ENCODE results near the gene BCAS3. TPM values are rescaled to one million over a fixed set of nuclear protein-coding genes. Genes with fewer than 3 reads are reported as not detected.

BCAS3 gene
- total RNA-seq, 1 donor from 2014 or later = 14.5 TPM

GRCh38 chr17:61178284-61178683 lies 500.6 kb downstream of the BCAS3 start:
- Histone ChIP-seq H3K9me3 (ENCODE audit: insufficient read depth, low read depth, low read length) (no peaks in the 10 kb centered on the region), H2AFZ (ENCODE audit: low read depth, low read length) (no peak overlapping the region), H3K79me2 (ENCODE audit: insufficient read depth, low read length) (no peaks in the 10 kb centered on the region), H3K4me2 (ENCODE audit: low read length) (no peak overlapping the region), H3K4me1 (ENCODE audit: insufficient read depth, low read length) (no peaks in the 10 kb centered on the region), H3K36me3 (ENCODE audit: insufficient read depth, low read length) (no peaks in the 10 kb centered on the region), H3K9ac (ENCODE audit: low read length) (no peak overlapping the region), H3K27ac (ENCODE audit: low read depth, low read length) (no peak overlapping the region), H4K20me1 (ENCODE audit: insufficient read depth, low read length) (no peaks in the 10 kb centered on the region), H3K4me3 (ENCODE audit: insufficient read depth, low read depth, low read length) (no peak overlapping the region), H3K27me3 (ENCODE audit: insufficient read depth, low read length) (no peaks in the 10 kb centered on the region)
- Mint-ChIP-seq H3K36me3 (ENCODE audit: low read depth, unreplicated experiment) (no peaks in the 10 kb centered on the region), H3K27me3 (ENCODE audit: low read depth, unreplicated experiment) (no peaks in the 10 kb centered on the region), H3K4me1 (ENCODE audit: low read depth, unreplicated experiment) (peaks cover 3% of the 10 kb centered on the region), H3K27ac (ENCODE audit: unreplicated experiment) (no peak overlapping the region), H3K4me3 (ENCODE audit: unreplicated experiment) (no peak overlapping the region), H3K9me3 (ENCODE audit: unreplicated experiment) (no peaks in the 10 kb centered on the region)
- TF ChIP-seq EZH2 (IDR thresholded peaks at IDR 0.05; ENCODE audit: insufficient read depth, low read length) = no peak
- no peak for TF ChIP-seq CTCF (IDR thresholded peaks at IDR 0.05; ENCODE audit: insufficient read depth, low read depth, low read length)
- FAIRE-seq (no peak), DNase-seq (ENCODE audit: low read depth) (no peak)

GRCh38 chr17:61179380-61179806 lies 501.7 kb downstream of the BCAS3 start:
- DNase-seq (ENCODE audit: low read depth) (no peak), FAIRE-seq (no peak)
- Histone ChIP-seq H3K27ac (ENCODE audit: low read depth, low read length) (no peak overlapping the region), H3K4me1 (ENCODE audit: insufficient read depth, low read length) (no peaks in the 10 kb centered on the region), H3K27me3 (ENCODE audit: insufficient read depth, low read length) (no peaks in the 10 kb centered on the region), H3K4me3 (ENCODE audit: insufficient read depth, low read depth, low read length) (no peak overlapping the region), H3K36me3 (ENCODE audit: insufficient read depth, low read length) (no peaks in the 10 kb centered on the region), H4K20me1 (ENCODE audit: insufficient read depth, low read length) (no peaks in the 10 kb centered on the region), H3K9me3 (ENCODE audit: insufficient read depth, low read depth, low read length) (no peaks in the 10 kb centered on the region), H3K79me2 (ENCODE audit: insufficient read depth, low read length) (no peaks in the 10 kb centered on the region), H3K9ac (ENCODE audit: low read length) (no peak overlapping the region), H3K4me2 (ENCODE audit: low read length) (no peak overlapping the region), H2AFZ (ENCODE audit: low read depth, low read length) (no peak overlapping the region)
- H3K27ac Mint-ChIP-seq (ENCODE audit: unreplicated experiment) = no peak overlapping the region
- no peak overlapping the region for H3K4me3 Mint-ChIP-seq (ENCODE audit: unreplicated experiment)
- no peaks in the 10 kb centered on the region for H3K27me3 Mint-ChIP-seq (ENCODE audit: low read depth, unreplicated experiment)
- no peaks in the 10 kb centered on the region for H3K9me3 Mint-ChIP-seq (ENCODE audit: unreplicated experiment)
- peaks cover 3% of the 10 kb centered on the region for H3K4me1 Mint-ChIP-seq (ENCODE audit: low read depth, unreplicated experiment)
- H3K36me3 Mint-ChIP-seq (ENCODE audit: low read depth, unreplicated experiment) = no peaks in the 10 kb centered on the region
- no peak for TF ChIP-seq CTCF (IDR thresholded peaks at IDR 0.05; ENCODE audit: insufficient read depth, low read depth, low read length)

- no peak overlapping the region for H3K9ac ChIP-seq (ENCODE audit: low read length)
- no peaks in the 10 kb centered on the region for H4K20me1 ChIP-seq (ENCODE audit: insufficient read depth, low read length)
- no peak for TF ChIP-seq CTCF (IDR thresholded peaks at IDR 0.05; ENCODE audit: insufficient read depth, low read depth, low read length)
- TF ChIP-seq EZH2 (IDR thresholded peaks at IDR 0.05; ENCODE audit: insufficient read depth, low read length) = no peak
- H3K27me3 ChIP-seq (ENCODE audit: insufficient read depth, low read length) = no peaks in the 10 kb centered on the region
- no peaks in the 10 kb centered on the region for H3K79me2 ChIP-seq (ENCODE audit: insufficient read depth, low read length)
- H3K27ac Mint-ChIP-seq (ENCODE audit: unreplicated experiment) = no peak overlapping the region
- no peaks in the 10 kb centered on the region for H3K27me3 Mint-ChIP-seq (ENCODE audit: low read depth, unreplicated experiment)
- H3K27ac ChIP-seq (ENCODE audit: low read depth, low read length) = no peak overlapping the region
- H3K4me3 ChIP-seq (ENCODE audit: insufficient read depth, low read depth, low read length) = no peak overlapping the region
- H3K4me3 Mint-ChIP-seq (ENCODE audit: unreplicated experiment) = no peak overlapping the region
- H3K4me2 ChIP-seq (ENCODE audit: low read length) = no peak overlapping the region
- DNase-seq (ENCODE audit: low read depth) = no peak
- H2AFZ ChIP-seq (ENCODE audit: low read depth, low read length) = no peak overlapping the region
- FAIRE-seq = no peak
- no peaks in the 10 kb centered on the region for H3K9me3 Mint-ChIP-seq (ENCODE audit: unreplicated experiment)
- no peaks in the 10 kb centered on the region for H3K4me1 ChIP-seq (ENCODE audit: insufficient read depth, low read length)
- H3K36me3 ChIP-seq (ENCODE audit: insufficient read depth, low read length) = no peaks in the 10 kb centered on the region
- H3K4me1 Mint-ChIP-seq (ENCODE audit: low read depth, unreplicated experiment) = peaks cover 3% of the 10 kb centered on the region
- H3K9me3 ChIP-seq (ENCODE audit: insufficient read depth, low read depth, low read length) = no peaks in the 10 kb centered on the region
- no peaks in the 10 kb centered on the region for H3K36me3 Mint-ChIP-seq (ENCODE audit: low read depth, unreplicated experiment)
Measured at GRCh38 chr17:61183793-61184192, 506.1 kb downstream of the BCAS3 start.
